ENCODE measurements around the gene SLC5A12.
"Not testable (repeated sequence)": the region's sequence is repeated elsewhere in the genome, so short reads cannot be mapped to it uniquely, and the experiment has no call there.

SLC5A12 gene

DNA sequence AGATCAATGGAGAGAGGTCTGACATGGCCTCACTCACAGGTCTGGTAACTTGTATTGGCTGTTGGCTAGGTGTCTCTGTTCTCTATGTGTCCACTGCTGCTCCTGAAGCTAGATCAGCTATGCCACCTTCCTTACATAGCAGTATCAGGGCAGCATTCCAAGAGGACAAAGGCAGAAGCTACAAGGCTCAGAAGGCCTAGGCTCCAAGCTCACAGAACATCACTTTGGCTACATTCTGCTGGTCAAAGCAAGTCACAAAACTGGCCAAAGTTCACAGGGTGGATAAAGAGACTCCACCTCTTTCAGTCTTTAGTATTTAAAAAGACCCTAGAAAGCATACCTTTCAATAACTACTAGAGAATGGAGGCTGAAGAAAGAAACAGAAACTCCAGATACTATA lies 4.1 kb downstream of the SLC5A12 start:
- DNase-seq, result no peak

DNA sequence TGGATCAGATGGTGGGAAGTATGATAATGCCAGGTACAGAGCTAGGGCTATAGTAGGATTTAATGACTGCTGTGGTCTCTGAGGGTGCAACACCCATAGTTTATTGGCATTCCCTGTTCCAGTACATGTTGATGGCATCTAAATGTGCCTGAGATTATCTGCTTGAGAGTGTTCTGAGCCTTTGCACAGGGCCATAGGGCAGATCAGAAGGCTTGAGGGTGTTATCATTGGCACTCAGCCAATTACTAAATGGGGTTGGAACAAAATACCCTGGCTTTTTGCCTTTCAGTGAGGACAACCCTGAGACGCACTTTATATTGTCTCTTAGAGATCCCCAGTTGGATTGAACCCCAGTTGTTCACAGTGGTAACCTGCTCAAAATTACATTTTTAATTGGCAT lies 6.7 kb downstream of the SLC5A12 start:
- DNase-seq, result no peak

DNA sequence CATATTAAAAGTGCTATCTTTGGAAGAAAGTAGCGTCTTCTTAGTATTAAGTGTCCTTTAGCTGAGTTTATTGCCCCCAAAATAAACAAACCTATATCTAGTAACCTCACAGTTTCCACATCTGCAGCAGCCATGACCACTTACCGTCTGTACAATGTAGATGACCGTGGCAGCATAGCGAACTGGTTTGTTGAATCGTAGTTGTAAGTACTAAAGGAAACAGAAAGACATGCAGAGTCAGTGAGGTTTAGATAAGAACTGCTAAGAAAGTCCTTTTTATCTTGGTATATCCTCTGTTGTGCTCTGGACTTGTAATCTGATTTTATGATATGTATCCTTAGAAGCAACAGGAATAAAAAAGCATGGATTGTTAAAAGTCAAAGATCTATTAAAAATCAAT lies 9.4 kb downstream of the SLC5A12 start:
- no peak for DNase-seq

DNA sequence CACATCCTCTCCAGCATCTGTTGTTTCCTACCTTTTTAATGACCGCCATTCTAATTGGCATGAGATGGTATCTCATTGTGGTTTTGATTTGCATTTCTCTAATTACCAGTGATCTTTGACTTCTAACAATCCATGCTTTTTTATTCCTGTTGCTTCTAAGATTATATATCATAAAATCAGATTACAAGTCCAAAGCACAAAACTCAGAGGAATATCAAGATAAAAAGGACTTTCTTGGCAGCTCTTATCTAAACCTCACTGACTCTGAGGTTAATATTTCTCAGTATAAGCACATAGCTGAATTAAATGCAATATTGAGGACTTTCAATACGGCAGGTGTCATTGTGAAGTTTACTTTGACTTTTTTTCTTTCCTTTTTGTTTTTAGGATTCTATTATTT lies 11.4 kb downstream of the SLC5A12 start:
- no peak for DNase-seq

DNA sequence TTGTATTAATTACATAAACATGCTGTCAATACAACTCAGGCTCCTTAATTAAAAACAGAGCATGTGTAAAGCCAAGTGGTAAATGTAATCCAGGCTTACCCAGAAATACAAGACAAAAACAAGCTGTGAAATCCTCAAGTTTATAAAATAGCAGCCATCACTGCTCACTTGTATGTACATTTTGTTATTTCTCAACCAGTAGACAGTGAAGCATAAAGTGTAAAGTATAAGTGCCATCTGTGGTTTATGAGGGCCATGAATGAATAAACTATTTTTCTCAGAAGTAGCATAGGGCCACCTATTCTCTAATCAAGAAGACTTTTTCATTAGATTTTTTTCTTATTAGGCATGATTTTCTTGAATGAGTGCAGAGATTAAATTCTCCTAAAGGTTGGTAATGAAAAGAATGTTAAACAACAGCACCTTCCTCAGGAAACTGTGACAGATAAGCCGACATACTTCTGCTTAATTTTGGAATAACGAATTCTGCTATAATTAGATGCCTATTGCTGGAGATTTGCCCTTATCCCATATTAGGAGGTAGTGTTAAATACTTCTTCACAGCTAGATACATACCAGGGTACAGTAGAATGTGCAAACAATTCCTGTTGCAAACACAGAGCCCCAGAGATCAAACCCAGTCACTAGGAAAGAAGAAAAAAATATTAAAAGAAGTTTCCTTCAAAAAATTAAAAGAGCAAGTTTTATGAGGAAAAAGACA lies 13.0 kb downstream of the SLC5A12 start:
- no peak for DNase-seq

DNA sequence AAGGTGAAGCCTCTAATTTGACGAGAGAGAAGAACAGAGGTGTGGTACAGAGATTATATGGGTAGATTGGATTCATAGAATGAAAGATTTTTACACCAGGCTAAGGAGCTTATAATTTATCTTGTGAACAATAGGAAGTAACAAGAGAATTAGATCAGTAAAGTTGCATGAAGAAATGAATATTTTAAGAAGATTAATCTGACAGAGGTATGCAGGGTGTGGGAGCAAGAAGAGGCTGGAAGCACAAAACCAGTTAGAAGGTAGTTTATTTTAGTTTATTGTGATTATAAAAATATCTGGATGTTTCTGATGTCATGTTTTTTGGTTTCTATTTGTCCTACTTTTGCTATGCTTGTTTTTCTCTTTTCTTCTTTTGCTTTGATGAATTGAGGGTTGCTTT lies 15.7 kb downstream of the SLC5A12 start:
- no peak for DNase-seq

DNA sequence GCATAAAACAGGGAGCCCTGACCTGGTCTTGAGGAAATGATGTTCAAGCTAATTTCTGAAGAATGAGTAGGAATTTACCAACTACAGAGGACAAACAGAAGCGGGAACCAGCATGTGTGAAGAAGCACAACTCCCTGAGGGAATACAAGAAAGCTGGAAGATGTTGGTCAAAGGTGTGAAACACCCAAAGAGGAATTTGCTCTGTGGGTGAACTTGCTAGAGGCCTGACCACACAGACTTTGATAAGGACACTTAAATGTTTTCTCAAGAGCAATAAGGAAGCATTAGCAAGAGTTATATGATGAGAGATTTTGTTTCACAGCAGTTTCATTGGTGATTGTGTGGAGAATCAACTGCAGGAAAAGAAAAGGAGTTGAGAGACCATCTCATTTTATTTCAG lies 17.6 kb downstream of the SLC5A12 start:
- DNase-seq, result no peak

DNA sequence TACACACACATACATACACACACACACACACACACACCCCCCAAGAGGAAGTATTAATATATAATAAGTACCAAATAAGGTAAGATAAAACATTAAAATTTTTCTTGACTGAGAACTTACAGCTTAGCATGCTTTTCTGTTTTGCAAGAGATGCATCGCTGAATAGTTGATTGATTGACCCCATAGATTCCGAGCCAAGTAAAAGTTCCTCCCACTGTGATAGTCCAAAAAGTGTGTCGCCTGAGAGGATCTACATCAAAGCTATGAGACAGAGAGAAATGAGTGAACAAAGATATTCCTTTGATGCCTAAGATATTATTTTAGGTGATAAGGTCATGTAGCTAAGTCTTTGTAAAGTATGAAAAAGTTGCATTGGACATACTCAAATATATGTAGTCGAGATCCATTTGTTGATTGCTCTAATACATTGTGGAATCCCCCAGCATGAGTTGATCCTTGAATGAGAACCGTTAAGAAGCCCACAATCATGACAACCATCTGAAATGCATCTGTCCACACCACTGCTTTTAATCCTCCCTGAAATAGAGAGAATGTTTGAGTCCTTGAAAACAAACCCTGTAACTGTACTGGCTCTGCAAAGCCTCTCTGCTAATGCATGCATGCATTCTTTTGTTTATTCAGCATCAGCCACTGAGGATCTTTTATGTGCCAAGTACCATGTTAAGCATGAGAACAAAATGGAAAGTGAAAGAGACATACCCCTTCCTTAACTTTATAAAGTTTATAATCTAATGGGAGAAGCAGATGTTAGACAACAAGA lies 18.3 kb downstream of the SLC5A12 start:
- no peak for DNase-seq

DNA sequence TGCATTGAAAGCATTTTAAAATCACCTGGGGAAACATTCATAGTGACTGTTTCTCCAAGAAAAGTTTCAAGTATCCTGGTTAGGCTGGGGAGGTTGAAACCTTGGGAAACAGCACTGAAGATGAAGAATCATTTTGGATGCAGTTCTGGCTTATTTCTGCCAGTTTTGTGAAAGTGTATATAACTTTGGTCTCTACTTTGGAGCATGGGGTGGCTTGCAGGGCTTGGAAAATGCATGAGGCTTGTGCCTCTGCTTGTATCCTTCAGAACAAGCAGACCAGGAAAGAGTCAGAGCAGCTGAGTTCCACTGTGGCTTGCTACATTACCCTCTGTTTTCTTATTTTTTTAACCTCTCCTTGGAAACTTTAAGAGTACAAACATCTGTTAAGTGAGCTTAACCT lies 19.5 kb downstream of the SLC5A12 start:
- DNase-seq, result no peak

DNA sequence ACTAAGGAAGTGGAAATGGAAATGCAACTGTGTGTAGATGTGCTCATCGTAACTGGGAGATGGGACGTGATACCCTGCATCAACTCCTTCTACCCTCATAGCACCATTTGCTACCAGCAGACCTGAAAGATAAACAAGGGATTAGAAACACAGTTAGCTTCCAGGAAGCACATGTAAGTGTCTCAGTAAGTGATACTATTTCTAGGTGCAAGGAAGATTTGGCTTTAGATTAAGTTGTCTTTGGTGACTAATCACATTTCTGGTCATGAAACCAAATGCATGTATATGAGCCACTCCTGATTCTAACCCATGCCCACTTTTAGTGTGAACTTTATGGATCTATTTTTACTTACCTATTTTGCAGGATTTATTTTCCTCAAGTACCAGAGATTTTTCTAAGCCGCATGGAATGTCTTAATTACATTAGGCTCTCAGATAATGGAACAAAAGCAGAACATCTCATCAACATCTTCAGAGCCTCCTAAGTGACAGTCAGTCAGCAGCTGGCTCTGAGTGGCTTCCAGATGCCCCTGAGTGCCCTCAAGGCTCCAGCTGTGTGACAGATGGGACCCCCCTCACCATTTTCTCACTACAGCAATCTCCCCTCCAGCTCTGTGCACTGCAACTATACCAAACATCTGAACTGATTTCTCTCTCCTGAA lies 21.2 kb downstream of the SLC5A12 start:
- no peak for DNase-seq

DNA sequence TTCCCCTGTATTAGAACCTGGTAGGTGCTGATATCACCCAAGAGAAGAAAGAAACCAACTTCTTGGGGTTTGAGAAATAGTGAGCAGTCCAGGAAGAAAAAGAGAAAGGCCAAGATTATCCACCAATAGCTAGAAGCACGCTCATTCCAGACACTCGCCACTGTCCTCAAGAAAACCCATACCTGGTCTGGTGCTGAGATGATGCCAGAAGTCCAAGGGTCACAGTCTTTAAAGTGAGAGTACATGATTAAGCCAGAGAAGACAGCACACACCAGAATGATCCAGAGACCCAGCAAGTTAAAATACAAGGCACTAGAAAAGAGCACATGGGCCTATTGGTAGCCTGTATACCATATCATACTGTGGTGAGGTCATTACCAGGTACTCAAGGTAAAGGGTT lies 23.6 kb downstream of the SLC5A12 start:
- DNase-seq, result no peak

DNA sequence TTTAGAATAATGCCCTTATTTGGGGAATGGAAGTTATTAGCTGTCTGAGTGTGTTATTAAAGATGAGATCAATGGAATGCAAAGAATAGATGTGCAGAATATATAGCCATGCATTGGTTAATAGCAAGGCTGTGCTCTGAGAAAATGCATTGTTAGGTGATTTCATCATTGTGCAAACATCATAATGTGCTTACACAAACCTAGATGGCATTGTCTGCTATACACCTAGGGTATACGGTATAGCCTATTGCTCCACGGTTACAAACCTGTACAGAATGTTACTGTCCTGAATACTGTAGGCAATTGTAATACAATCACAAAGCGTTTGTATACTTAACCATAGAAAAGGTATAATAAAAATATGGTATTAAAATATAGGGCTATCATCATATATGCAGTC lies 25.5 kb downstream of the SLC5A12 start:
- no peak for DNase-seq

DNA sequence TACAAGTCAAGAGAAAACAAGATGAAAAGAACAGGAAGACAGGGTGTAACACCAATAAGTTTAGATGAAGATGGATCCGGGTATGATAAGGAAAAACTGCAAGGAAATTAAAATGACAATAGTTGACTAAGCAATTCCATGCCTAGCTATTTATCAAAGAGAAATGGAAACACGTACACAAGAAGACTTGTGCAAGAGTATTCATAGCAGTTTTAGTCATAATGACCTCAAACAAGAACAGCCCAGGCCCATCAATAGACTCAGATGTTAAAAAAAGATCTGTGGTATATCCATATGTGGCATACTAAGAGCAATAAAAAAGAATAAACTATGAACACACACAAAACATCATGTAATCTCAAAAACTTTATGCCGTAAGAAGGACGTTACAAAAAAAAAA lies 33.2 kb downstream of the SLC5A12 start:
- DNase-seq, result no peak

DNA sequence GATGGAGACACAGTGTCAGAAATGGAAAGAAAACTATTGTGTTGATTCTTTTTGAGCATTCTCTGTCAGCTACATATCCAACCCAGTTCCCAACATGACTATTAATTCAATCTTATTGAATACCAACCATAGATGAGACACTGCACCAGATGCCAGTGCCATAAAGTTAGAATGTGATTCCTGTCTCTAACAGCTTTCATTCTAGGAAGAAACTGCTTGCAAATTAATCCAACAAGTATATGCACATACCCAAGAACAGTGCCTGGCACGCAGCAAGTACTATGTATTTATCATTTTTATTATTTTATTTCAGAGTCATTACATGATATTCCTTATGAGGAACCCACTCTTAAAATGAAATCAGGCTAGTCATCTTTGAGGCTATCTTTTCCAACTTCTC lies 34.5 kb downstream of the SLC5A12 start:
- no peak for DNase-seq

DNA sequence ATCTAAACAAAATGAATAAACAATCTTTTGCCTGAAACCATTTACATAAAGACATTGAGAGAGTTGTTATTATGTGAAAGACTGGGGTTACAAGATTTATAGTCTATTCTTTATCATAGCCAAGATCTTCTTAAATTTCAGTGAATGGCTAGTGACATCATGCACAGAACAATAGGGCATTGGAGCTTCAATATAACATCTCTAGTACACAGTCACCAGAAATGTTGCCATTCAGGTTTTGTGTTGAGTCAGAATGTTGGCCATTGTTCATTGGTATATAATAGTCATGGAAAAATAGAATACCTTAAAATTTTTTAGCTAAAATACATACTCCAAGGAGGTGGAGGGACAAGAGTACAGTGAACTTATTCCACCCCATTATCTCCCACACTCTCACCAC lies 44.3 kb downstream of the SLC5A12 start:
- DNase-seq, result no peak

DNA sequence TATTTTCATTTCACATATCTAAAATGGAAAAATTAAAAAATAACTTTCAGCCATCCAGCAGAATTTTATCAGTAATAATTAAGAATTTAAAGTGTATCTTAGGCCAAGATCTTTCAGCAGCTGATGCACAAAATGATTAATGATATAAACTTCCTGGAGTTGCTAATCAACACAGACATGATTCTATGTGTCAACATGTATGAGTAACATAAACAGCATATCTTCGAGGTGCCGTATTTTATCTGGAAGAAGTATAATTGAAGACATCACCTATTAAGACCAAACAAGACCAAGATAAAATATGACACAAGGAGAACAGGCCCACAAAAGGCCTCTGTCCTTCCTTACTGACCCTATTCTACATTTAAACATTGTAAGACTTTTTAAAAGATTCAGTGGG lies 45.2 kb downstream of the SLC5A12 start:
- DNase-seq, result no peak

DNA sequence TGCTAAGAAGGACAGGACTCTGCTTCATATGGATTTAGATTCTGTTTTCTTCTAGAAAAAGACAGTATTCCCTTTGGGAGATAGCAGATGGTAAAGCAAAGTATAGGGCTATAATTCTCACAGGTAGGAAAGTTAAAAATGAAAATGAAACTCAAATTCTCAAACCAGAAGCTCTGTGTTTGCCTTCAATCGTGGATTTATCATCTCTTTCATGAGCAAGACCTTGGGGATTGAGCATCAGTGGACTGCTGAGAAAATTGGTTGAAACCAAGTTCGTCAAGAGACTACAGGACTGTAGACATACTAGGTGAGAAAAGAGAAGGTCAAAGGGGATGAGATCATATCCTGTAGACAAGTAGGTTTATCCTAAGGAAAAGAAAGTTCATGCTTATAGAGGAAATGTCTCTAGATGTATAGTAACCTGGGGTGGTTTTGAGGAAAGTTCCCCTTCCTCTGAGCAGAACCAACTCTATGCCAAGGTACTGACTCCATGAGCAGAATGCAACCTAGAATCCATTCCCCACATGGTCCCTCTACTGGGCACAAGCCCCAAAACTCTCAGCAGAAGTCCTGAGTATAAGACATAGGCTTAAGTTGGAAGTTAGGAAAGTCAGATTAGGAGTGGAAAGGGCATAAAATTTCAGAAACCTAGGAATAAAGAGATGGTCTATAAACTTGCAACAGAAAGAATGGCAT lies 46.5 kb downstream of the SLC5A12 start:
- DNase-seq, result no peak

DNA sequence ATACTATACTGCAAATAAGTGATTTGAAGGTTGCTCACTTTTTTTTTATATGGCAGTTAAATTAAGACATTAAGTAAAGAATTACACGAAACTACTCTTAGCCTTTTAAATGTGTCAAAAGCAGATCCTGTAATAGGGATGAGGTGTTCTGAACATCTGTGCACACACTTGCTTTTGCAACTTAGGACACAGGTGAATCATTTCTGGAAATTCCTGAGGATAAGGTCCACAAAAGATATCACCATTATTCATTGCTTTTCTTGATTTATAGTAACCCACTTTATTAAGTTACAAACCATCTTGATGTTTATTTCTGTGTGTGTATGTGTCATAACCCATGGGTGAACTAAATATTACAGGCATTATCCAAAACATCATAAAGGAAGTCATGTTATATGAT lies 55.9 kb downstream of the SLC5A12 start:
- no peak for DNase-seq

DNA sequence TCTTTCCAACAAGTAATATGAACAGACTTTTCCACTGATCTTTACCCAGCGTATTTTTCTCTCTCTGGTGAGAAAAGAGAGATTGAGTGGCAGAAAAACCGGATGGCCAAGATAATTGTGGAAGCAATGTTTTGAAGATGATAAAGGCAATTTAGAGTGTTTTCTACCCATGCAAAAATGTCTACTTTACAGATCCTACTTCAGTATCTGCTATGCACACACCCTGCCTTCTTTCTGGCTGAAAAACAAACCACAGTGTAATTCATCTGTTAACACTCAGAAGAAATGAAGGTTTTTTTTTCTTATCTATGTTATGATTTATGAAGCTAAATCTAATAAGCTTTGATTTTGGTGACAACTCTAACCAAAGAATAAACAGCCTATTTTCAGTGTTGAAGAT lies 56.8 kb downstream of the SLC5A12 start:
- no peak for DNase-seq

DNA sequence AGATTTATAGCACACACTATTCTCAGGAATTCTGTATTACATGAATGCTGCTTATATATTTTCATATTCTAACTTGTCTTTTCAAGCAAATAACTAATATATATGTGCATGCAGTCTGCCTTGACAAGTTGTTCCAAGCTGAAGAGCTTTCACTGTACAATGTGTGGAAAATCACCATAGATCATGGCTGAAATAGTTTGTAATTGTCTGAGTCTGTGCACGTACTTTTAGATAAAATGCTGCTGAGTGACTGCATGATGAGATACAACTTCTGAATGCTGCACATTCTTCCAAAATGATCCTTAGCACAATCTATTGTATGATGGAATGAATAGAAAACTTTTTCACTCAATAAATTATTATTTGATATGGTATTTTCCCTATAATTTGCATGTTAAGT lies 58.9 kb downstream of the SLC5A12 start:
- no peak for DNase-seq

DNA sequence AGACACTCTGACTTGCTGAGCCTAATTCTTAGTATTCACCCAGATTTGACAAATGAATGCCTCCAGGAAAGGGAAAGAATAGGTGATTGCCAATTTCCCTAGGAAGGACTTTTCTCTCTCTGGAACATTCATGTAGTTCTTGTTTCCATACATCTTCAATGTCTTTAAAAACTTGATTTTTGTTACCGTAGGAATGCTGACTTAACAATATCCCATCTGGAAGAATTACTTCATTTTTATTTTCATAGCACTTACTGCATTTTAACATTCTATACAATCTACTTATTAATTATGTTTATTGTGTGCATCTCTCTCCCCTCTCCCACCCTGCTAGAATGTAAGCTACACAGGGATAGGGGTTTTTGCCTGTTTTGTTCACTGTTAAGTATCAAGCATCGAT lies 66.6 kb downstream of the SLC5A12 start:
- DNase-seq, result no peak

DNA sequence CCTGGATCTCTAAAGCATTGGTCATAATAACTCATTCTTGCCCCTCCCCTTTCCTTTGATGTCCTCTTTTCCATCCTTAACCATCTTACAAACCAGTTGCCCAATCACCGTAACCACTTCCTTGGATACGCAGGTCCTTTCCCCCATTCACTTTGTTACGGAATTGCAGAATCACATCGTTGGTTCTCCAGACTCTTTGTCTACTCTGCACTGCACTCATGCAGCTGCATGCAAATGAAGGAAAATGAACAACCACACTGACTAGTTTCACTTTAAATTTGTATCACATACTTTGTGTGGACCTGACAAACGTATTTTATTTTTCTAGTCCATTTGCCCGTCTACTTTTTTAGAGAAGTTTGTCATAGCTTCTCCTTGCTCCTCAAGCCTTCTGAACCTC lies 69.9 kb downstream of the SLC5A12 start:
- no peak for DNase-seq

DNA sequence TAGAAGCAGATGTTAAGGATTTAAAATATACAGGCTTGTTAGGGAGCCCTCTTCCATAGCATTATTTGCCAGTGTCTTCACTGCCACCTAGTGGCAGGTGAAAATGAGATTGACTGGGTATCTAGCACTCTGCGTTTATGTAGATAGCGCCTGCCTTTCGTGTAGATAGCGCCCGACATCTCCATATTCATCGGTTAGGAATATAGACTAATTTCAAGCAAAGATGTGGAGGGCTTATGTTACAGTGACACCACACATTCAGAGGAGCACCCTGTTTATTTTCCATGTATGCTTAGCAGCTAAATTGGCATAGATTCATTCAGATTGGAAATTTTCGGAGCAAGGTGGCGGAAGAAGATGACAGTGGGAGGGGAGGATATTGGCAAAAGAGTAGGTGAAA lies 72.0 kb downstream of the SLC5A12 start:
- DNase-seq, result no peak

DNA sequence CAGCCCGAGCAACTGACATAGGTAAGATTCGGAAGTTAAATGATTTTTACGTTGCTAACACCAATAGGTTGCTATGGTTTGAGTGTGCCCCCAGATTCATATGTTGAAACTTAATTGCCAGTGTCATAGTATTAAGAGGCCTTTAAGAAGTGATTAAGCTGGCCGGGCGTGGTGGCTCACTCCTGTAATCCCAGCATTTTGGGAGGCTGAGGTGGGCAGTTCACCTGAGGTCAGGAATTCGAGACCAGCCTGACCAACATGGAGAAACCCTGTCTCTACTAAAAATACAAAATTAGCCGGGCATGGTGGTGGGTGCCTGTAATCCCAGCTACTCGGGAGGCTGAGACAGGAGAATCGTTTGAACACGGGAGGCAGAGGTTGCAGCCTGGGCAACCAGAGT lies 78.5 kb downstream of the SLC5A12 start:
- not testable (repeated sequence) for DNase-seq
